HL-60/S4 treated with retinoic acid at 250 ng/mL for 4 days and 3 days (cell line): ENCODE data around the gene MFSD6.

Experiments used
- in situ Hi-C: fragments of 300-500 bp; cut with MboI; formaldehyde crosslinking; loops from 2 replicates; pipeline ENCODE4 v1.7.0; 2022; ENCODE audit warnings: low sequenced_read_pairs

Gene MFSD6

GRCh38 chr2:190527214-190527613, 119.1 kb downstream of the MFSD6 start:
- in situ Hi-C loops: no loop called here

GRCh38 chr2:190527918-190528317, 119.8 kb downstream of the MFSD6 start:
- in situ Hi-C loops: no loop called here

GRCh38 chr2:190528521-190529001, 120.4 kb downstream of the MFSD6 start:
- in situ Hi-C loops: no loop called here

- in situ Hi-C loops: no loop called here
Observed at GRCh38 chr2:190529486-190530247, 121.5 kb downstream of the MFSD6 start.

GRCh38 chr2:190530248-190530900, 122.2 kb downstream of the MFSD6 start:
- in situ Hi-C loops: no loop called here

GRCh38 chr2:190532581-190532980, 124.4 kb downstream of the MFSD6 start:
- in situ Hi-C loops: no loop called here

- in situ Hi-C loops: no loop called here
Observed at GRCh38 chr2:190533175-190533967, 125.2 kb downstream of the MFSD6 start.

- in situ Hi-C loops: no loop called here
Observed at GRCh38 chr2:190533968-190534309, 125.8 kb downstream of the MFSD6 start.

GRCh38 chr2:190534310-190535120, 126.4 kb downstream of the MFSD6 start, which contains the start of gene NEMP2:
TSS of gene NEMP2 (minus strand) at chr2:190534722. CDS start at chr2:190534655, 67 bp downstream.
- in situ Hi-C loops: no loop called here

GRCh38 chr2:190535121-190535439, 126.9 kb downstream of the MFSD6 start:
- in situ Hi-C loops: no loop called here

- in situ Hi-C loops: no loop called here
Observed at GRCh38 chr2:190535586-190535985, 127.4 kb downstream of the MFSD6 start.

- in situ Hi-C loops: no loop called here
Observed at GRCh38 chr2:190537765-190538164, 129.6 kb downstream of the MFSD6 start.

GRCh38 chr2:190538201-190538600, 130.0 kb downstream of the MFSD6 start:
- in situ Hi-C loops: no loop called here

GRCh38 chr2:190540048-190540447, 131.9 kb downstream of the MFSD6 start:
- in situ Hi-C loops: no loop called here

- in situ Hi-C loops: no loop called here
Observed at GRCh38 chr2:190545093-190545492, 136.9 kb downstream of the MFSD6 start.

- in situ Hi-C loops: no loop called here
Observed at GRCh38 chr2:190545555-190546385, 137.6 kb downstream of the MFSD6 start.

- in situ Hi-C loops: no loop called here
Observed at GRCh38 chr2:190546734-190547133, 138.6 kb downstream of the MFSD6 start.

GRCh38 chr2:190547886-190548285, 139.7 kb downstream of the MFSD6 start:
- in situ Hi-C loops: no loop called here

- in situ Hi-C loops: no loop called here
Observed at GRCh38 chr2:190550137-190550536, 142.0 kb downstream of the MFSD6 start.
